Calu3 (cell line): ENCODE data around the gene LDLR. TPM values are rescaled to one million over a fixed set of nuclear protein-coding genes. Genes with fewer than 3 reads are reported as not detected.
"Not testable (repeated sequence)": the region's sequence is repeated elsewhere in the genome, so short reads cannot be mapped to it uniquely, and the experiment has no call there.

Experiments
- BruUV-seq: library from RNA; stranded (reverse); fragments of 400-500 nt; replicated peaks from 2 replicates; lab custom pipeline; 2021; lab: Mats Ljungman, UMichigan
- CTCF ChIA-PET: fragments of 300-600 bp; sonication (Branson Sonifier 250); formaldehyde crosslinking; loops from one replicate; lab custom pipeline; 2022; ENCODE audit warnings: antibody characterized with exemption; lab: Charles Lee
- DNase-seq: peaks from one replicate; pipeline ENCODE4 v3.0.0; 2022
- H3K27ac Mint-ChIP-seq: one replicate; pipeline ENCODE4 v1.8.0; 2022; ENCODE audit warnings: mixed read lengths; ENCODE audit not compliant: unreplicated experiment
- H3K27me3 Mint-ChIP-seq: one replicate; pipeline ENCODE4 v1.8.0; 2022; ENCODE audit warnings: mixed read lengths; ENCODE audit not compliant: unreplicated experiment
- H3K36me3 Mint-ChIP-seq: one replicate; pipeline ENCODE4 v1.8.0; 2022; ENCODE audit warnings: mild to moderate bottlenecking, moderate library complexity, mixed read lengths; ENCODE audit not compliant: insufficient read depth, unreplicated experiment
- H3K4me1 Mint-ChIP-seq: one replicate; pipeline ENCODE4 v1.8.0; 2022; ENCODE audit warnings: mild to moderate bottlenecking, low read depth, mixed read lengths; ENCODE audit not compliant: unreplicated experiment
- H3K4me3 Mint-ChIP-seq: one replicate; pipeline ENCODE4 v1.8.0; 2022; ENCODE audit warnings: mild to moderate bottlenecking, low read depth, moderate library complexity, mixed read lengths; ENCODE audit not compliant: unreplicated experiment
- H3K9me3 Mint-ChIP-seq: one replicate; pipeline ENCODE4 v1.8.0; 2022; ENCODE audit warnings: low read depth, mixed read lengths; ENCODE audit not compliant: unreplicated experiment
- CTCF ChIP-seq: fragments of 200-600 bp; IDR thresholded peaks from one replicate; pipeline ENCODE4 v1.8.0; 2022; ENCODE audit warnings: antibody characterized with exemption; ENCODE audit not compliant: unreplicated experiment
- intact Hi-C: fragments of 100-400 bp; cut with micrococcal nuclease; formaldehyde crosslinking; loops from one replicate; pipeline ENCODE4 v1.10.0; 2022; ENCODE audit not compliant: unreplicated experiment
- total RNA-seq: library from RNA; stranded (reverse); gene quantifications from 2 replicates; pipeline ENCODE4 v1.2.3, GENCODE V29; 2022

Gene LDLR
- total RNA-seq, 1 experiment from 2014 or later, result 289 TPM

DNA sequence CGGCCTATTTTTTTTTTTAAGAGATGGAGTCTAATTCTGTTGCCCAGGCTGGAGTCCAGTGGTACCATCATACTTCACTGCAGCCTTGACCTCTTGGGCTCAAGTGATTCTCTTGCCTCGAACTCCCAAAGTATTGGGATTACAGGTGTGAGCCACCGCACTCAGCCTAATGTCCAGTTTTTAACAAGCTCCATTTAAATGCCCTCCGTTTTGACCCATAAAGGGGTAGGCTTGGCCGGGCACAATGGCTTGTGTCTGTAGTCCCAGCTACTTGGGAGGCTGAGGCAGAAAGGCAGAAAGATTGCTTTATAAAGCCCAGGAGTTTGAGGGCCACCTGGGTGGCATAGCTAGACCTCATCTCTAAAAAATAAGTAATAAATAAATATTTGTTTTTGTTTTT is 11.8 kb downstream of the LDLR start:
- intact Hi-C loops, result no loop called here
- CTCF ChIA-PET, result no interaction called here
- H3K4me3 Mint-ChIP-seq, result no peak overlapping the region
- no peaks in the 10 kb centered on the region for H3K9me3 Mint-ChIP-seq
- H3K27me3 Mint-ChIP-seq, result no peaks in the 10 kb centered on the region
- H3K4me1 Mint-ChIP-seq, result peaks cover 12% of the 10 kb centered on the region
- no TSS peak for BruUV-seq
- TF ChIP-seq CTCF, result no peak
- DNase-seq, result no peak
- H3K36me3 Mint-ChIP-seq, result peaks cover 91% of the 10 kb centered on the region
- H3K27ac Mint-ChIP-seq, result no peak overlapping the region

GRCh38 chr19:11102944-11103343 is 13.7 kb downstream of the LDLR start:
- H3K4me3 Mint-ChIP-seq, result no peak overlapping the region
- CTCF ChIA-PET, result no interaction called here
- no peaks in the 10 kb centered on the region for H3K9me3 Mint-ChIP-seq
- TSS peak; percentile 0 for BruUV-seq
- intact Hi-C loops, result no loop called here
- no peak for DNase-seq
- H3K27me3 Mint-ChIP-seq, result no peaks in the 10 kb centered on the region
- peak overlapping the region; percentile 50 for H3K27ac Mint-ChIP-seq
- no peak for TF ChIP-seq CTCF
- peaks cover 7% of the 10 kb centered on the region for H3K4me1 Mint-ChIP-seq
- H3K36me3 Mint-ChIP-seq, result peaks cover 91% of the 10 kb centered on the region

- peaks cover 94% of the 10 kb centered on the region for H3K36me3 Mint-ChIP-seq
- CTCF ChIA-PET, BruUV-seq, intact Hi-C loops, H3K9me3 Mint-ChIP-seq, DNase-seq, H3K27me3 Mint-ChIP-seq, H3K4me1 Mint-ChIP-seq, H3K4me3 Mint-ChIP-seq: not testable (repeated sequence)
- peak overlapping the region; percentile 50 for H3K27ac Mint-ChIP-seq
Measured at GRCh38 chr19:11103667-11104066, 14.4 kb downstream of the LDLR start.

DNA sequence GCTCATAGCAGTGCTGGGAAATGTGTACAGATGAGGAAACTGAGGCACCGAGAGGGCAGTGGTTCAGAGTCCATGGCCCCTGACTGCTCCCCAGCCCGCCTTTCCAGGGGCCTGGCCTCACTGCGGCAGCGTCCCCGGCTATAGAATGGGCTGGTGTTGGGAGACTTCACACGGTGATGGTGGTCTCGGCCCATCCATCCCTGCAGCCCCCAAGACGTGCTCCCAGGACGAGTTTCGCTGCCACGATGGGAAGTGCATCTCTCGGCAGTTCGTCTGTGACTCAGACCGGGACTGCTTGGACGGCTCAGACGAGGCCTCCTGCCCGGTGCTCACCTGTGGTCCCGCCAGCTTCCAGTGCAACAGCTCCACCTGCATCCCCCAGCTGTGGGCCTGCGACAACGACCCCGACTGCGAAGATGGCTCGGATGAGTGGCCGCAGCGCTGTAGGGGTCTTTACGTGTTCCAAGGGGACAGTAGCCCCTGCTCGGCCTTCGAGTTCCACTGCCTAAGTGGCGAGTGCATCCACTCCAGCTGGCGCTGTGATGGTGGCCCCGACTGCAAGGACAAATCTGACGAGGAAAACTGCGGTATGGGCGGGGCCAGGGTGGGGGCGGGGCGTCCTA is 15.9 kb downstream of the LDLR start:
- peaks cover 93% of the 10 kb centered on the region for H3K36me3 Mint-ChIP-seq
- H3K4me3 Mint-ChIP-seq, result no peak overlapping the region
- H3K27ac Mint-ChIP-seq, result peak overlapping the region; percentile 84
- CTCF ChIA-PET, result no interaction called here
- no peaks in the 10 kb centered on the region for H3K9me3 Mint-ChIP-seq
- intact Hi-C loops, result no loop called here
- BruUV-seq, result no TSS peak
- DNase-seq, result no peak
- H3K27me3 Mint-ChIP-seq, result no peaks in the 10 kb centered on the region
- H3K4me1 Mint-ChIP-seq, result peaks cover 2% of the 10 kb centered on the region
- no peak for TF ChIP-seq CTCF

DNA sequence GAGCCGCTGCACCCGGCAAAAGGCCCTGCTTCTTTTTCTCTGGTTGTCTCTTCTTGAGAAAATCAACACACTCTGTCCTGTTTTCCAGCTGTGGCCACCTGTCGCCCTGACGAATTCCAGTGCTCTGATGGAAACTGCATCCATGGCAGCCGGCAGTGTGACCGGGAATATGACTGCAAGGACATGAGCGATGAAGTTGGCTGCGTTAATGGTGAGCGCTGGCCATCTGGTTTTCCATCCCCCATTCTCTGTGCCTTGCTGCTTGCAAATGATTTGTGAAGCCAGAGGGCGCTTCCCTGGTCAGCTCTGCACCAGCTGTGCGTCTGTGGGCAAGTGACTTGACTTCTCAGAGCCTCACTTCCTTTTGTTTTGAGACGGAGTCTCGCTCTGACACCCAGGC is 17.2 kb downstream of the LDLR start:
- H3K9me3 Mint-ChIP-seq, result no peaks in the 10 kb centered on the region
- H3K36me3 Mint-ChIP-seq, result peaks cover 96% of the 10 kb centered on the region
- TF ChIP-seq CTCF, result no peak
- peak overlapping the region; percentile 44 for H3K27ac Mint-ChIP-seq
- no TSS peak for BruUV-seq
- no peaks in the 10 kb centered on the region for H3K4me1 Mint-ChIP-seq
- H3K4me3 Mint-ChIP-seq, result no peak overlapping the region
- CTCF ChIA-PET, result no interaction called here
- H3K27me3 Mint-ChIP-seq, result no peaks in the 10 kb centered on the region
- DNase-seq, result no peak
- intact Hi-C loops, result no loop called here
